ENCODE measurements around the gene DEGS2.

The DEGS2 gene

DNA sequence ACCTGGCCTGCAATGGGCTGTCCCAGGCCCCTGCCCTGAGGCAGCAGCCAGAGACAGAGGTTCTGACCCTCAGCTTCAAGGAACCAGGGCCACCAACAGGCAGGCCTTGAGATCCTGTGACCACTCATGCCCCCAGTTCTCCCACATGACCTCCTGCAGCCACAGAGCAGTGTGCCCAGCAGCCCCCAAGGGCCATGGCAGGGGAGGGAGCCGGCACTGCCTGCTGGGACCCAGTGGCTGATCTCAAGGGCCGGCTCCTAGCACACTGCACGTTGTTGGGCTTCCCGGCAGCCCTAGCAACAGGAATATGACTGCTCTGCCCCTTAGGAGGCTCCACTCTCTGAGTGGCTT, 14.8 kb downstream of the DEGS2 start:
- Histone ChIP-seq H3K4me3 (IDR thresholded peaks at IDR 0.05; ENCODE audit: insufficient read depth, low read depth, low read length) (no peak overlapping the region), H3K4me2 (no peak overlapping the region), H3K27me3 (ENCODE audit: insufficient read depth, low read depth) (no peaks in the 10 kb centered on the region), H4K20me1 (ENCODE audit: insufficient read depth) (no peaks in the 10 kb centered on the region), H3K9ac (no peak overlapping the region), H3K4me1 (ENCODE audit: low read depth, poor library complexity, severe bottlenecking) (peaks cover 10% of the 10 kb centered on the region), H3K36me3 (ENCODE audit: insufficient read depth) (no peaks in the 10 kb centered on the region), H3K27ac (no peak overlapping the region), H2AFZ (ENCODE audit: low read depth) (no peak overlapping the region), H3K79me2 (ENCODE audit: insufficient read depth, low read depth) (no peaks in the 10 kb centered on the region)
- TF ChIP-seq, protein P1, sequence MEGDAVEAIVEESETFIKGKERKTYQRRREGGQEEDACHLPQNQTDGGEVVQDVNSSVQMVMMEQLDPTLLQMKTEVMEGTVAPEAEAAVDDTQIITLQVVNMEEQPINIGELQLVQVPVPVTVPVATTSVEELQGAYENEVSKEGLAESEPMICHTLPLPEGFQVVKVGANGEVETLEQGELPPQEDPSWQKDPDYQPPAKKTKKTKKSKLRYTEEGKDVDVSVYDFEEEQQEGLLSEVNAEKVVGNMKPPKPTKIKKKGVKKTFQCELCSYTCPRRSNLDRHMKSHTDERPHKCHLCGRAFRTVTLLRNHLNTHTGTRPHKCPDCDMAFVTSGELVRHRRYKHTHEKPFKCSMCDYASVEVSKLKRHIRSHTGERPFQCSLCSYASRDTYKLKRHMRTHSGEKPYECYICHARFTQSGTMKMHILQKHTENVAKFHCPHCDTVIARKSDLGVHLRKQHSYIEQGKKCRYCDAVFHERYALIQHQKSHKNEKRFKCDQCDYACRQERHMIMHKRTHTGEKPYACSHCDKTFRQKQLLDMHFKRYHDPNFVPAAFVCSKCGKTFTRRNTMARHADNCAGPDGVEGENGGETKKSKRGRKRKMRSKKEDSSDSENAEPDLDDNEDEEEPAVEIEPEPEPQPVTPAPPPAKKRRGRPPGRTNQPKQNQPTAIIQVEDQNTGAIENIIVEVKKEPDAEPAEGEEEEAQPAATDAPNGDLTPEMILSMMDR (conservative IDR thresholded peaks at IDR 0.05; ENCODE audit: low read depth, low read length) = no peak

DNA sequence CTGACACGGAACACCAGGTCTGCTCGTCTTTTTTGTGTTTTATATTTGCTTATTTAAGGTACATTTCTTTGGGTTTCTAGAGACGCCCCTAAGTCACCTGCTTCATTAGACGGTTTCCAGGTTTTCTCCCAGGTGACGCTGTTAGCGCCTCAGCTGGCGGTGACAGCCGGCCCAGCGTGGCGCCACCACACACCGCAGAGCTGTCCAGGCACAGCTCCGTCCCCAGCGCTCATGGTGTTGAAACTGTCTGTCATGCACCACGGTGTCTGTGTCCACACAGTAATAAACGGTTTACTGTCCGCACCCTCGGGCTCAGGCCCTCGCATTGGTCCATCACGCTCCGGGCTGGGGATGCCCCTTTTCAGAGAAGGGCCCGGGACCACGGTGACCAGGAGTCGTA, 15.5 kb downstream of the DEGS2 start:
- TF ChIP-seq, protein P1 (conservative IDR thresholded peaks at IDR 0.05; ENCODE audit: low read depth, low read length) = no peak
- Histone ChIP-seq H3K9ac (no peak overlapping the region), H3K27me3 (ENCODE audit: insufficient read depth, low read depth) (no peaks in the 10 kb centered on the region), H3K36me3 (ENCODE audit: insufficient read depth) (no peaks in the 10 kb centered on the region), H2AFZ (ENCODE audit: low read depth) (no peak overlapping the region), H3K27ac (no peak overlapping the region), H4K20me1 (ENCODE audit: insufficient read depth) (no peaks in the 10 kb centered on the region), H3K79me2 (ENCODE audit: insufficient read depth, low read depth) (no peaks in the 10 kb centered on the region), H3K4me3 (IDR thresholded peaks at IDR 0.05; ENCODE audit: insufficient read depth, low read depth, low read length) (no peak overlapping the region), H3K4me1 (ENCODE audit: low read depth, poor library complexity, severe bottlenecking) (peaks cover 11% of the 10 kb centered on the region), H3K4me2 (no peak overlapping the region)

DNA sequence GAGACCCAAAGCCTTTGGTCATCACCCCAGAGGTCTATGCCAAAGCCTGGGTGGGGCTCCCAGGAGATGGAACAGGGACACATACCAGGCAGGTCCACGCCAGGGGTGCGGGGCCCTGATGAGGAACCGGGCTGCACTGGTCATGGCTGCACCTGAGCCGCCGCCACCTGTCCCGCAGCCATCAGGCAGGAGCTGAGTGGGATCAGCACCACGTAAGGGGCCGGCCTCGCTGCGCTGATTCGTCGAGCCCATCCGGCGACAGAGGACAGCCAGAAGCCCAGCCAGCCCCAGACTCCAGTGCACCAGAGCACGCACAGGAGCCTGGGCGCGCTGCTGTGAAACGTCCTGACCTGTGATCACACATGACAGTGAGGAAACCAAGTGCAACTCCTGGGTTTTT, 15.9 kb downstream of the DEGS2 start:
- Histone ChIP-seq H2AFZ (ENCODE audit: low read depth) (no peak overlapping the region), H3K4me1 (ENCODE audit: low read depth, poor library complexity, severe bottlenecking) (peaks cover 15% of the 10 kb centered on the region), H3K79me2 (ENCODE audit: insufficient read depth, low read depth) (no peaks in the 10 kb centered on the region), H3K4me2 (no peak overlapping the region), H3K27ac (no peak overlapping the region), H3K36me3 (ENCODE audit: insufficient read depth) (no peaks in the 10 kb centered on the region), H3K9ac (no peak overlapping the region), H3K4me3 (IDR thresholded peaks at IDR 0.05; ENCODE audit: insufficient read depth, low read depth, low read length) (no peak overlapping the region), H4K20me1 (ENCODE audit: insufficient read depth) (no peaks in the 10 kb centered on the region), H3K27me3 (ENCODE audit: insufficient read depth, low read depth) (no peaks in the 10 kb centered on the region)
- TF ChIP-seq, protein P1 (conservative IDR thresholded peaks at IDR 0.05; ENCODE audit: low read depth, low read length) = no peak

DNA sequence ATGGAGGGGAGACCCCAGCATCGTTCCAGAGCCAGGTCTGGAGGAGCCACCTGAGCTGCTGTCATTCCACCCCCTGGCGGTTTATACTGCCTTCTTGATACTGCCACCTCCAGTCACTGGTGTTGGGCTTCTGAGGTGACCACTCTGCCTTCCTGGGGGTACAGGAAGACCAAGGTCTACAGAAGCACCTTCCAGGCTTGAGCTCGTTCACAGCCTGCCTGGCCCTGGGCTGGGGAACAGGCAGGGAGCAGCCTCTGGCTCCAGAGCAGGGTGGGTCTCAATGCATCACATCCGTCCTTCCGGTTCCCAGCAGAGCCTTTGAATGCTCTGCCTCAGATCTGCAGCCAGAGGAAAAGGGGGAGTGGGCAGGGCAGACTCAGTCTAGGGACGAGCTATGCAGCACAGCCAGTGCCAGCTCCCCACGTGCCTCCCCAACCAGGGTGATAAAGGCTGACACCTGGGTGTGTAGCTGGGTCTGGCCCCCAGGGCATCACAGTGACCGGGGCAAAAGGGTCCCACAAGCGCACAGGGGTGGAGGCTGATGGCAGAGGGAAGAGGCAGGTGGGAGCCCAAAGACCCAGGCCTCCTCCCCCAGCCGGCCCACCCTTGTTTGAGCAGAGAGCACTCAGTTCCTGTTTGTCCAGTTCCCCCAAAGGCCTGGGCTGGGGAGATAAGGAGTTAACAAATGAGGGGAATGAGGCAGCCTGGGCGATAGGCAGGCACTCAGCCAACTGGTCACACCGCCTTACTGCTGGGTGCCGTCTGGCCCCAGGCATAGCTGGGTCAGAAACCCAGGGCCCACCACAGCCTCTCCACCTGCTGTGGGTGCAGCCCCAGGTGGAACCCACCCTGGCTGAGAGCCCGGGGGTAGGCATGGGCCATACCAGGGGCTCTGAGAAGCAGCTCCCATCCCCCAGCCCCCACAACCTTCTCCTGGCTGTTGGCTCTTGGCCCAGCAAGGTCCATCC, 17.1 kb downstream of the DEGS2 start:
- Histone ChIP-seq H3K27ac (no peak overlapping the region), H2AFZ (ENCODE audit: low read depth) (no peak overlapping the region), H3K36me3 (ENCODE audit: insufficient read depth) (no peaks in the 10 kb centered on the region), H3K4me3 (IDR thresholded peaks at IDR 0.05; ENCODE audit: insufficient read depth, low read depth, low read length) (no peak overlapping the region), H3K27me3 (ENCODE audit: insufficient read depth, low read depth) (no peaks in the 10 kb centered on the region), H3K4me1 (ENCODE audit: low read depth, poor library complexity, severe bottlenecking) (peaks cover 27% of the 10 kb centered on the region), H3K9ac (no peak overlapping the region), H4K20me1 (ENCODE audit: insufficient read depth) (no peaks in the 10 kb centered on the region), H3K79me2 (ENCODE audit: insufficient read depth, low read depth) (no peaks in the 10 kb centered on the region), H3K4me2 (no peak overlapping the region)
- TF ChIP-seq, protein P1 (conservative IDR thresholded peaks at IDR 0.05; ENCODE audit: low read depth, low read length) = no peak

Measured in KMS-11 (cell line).